ENCODE data around the gene NODAL.

NODAL gene

DNA sequence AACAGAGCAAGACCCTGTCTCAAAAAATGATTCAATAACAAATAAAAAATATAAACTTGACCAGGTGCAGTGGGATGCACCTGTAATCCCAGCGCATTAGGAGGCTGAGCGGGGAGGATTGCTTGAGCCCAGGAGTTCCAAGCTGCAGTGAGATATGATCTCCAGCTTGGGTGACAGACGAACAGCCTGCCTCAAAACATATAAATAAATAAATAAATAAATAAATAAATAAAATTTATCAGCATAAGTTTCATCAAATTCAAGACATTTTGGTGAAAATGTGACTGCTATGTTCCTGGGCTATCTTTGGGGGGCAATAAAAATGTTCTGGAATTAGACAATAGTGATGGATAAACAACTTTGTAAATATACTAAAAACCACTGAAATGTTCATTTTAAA is 42.3 kb downstream of the NODAL start:
- Mint-ChIP-seq H3K36me3 (ENCODE audit: low read depth) (no peaks in the 10 kb centered on the region), H3K9me3 (no peaks in the 10 kb centered on the region), H3K27ac (no peak overlapping the region), H3K4me3 (no peak overlapping the region), H3K27me3 (ENCODE audit: low read depth, poor library complexity) (peaks cover 19% of the 10 kb centered on the region), H3K4me1 (peaks cover 6% of the 10 kb centered on the region)
- TF ChIP-seq, protein P1, sequence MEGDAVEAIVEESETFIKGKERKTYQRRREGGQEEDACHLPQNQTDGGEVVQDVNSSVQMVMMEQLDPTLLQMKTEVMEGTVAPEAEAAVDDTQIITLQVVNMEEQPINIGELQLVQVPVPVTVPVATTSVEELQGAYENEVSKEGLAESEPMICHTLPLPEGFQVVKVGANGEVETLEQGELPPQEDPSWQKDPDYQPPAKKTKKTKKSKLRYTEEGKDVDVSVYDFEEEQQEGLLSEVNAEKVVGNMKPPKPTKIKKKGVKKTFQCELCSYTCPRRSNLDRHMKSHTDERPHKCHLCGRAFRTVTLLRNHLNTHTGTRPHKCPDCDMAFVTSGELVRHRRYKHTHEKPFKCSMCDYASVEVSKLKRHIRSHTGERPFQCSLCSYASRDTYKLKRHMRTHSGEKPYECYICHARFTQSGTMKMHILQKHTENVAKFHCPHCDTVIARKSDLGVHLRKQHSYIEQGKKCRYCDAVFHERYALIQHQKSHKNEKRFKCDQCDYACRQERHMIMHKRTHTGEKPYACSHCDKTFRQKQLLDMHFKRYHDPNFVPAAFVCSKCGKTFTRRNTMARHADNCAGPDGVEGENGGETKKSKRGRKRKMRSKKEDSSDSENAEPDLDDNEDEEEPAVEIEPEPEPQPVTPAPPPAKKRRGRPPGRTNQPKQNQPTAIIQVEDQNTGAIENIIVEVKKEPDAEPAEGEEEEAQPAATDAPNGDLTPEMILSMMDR (IDR thresholded peaks at IDR 0.05), result no peak
- DNase-seq, result no peak

DNA sequence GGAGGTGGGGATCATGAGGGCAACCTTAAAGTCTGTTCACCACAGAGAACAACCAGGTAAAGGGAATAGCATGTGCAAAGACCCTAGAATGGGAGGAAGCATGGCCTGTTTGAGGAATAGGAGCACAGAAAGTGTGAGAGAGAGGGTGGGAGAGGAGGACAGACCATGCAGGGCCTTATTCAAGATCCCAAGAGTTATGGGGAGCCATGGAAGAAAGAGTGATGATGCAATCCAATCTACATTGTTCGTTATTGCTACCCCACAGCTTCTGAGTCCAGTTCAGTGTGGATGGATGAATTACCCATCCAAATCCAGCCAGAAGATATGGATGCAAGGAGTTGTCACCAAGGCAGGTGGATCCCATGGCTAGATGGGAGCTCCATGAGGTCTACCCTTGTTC is 45.3 kb downstream of the NODAL start:
- DNase-seq, result no peak
- H3K36me3 Mint-ChIP-seq (ENCODE audit: low read depth), result no peaks in the 10 kb centered on the region
- H3K4me1 Mint-ChIP-seq, result peaks cover 7% of the 10 kb centered on the region
- no peak overlapping the region for H3K4me3 Mint-ChIP-seq
- no peak overlapping the region for H3K27ac Mint-ChIP-seq
- TF ChIP-seq, protein P1 (IDR thresholded peaks at IDR 0.05), result no peak
- no peaks in the 10 kb centered on the region for H3K9me3 Mint-ChIP-seq
- H3K27me3 Mint-ChIP-seq (ENCODE audit: low read depth, poor library complexity), result peaks cover 24% of the 10 kb centered on the region

DNA sequence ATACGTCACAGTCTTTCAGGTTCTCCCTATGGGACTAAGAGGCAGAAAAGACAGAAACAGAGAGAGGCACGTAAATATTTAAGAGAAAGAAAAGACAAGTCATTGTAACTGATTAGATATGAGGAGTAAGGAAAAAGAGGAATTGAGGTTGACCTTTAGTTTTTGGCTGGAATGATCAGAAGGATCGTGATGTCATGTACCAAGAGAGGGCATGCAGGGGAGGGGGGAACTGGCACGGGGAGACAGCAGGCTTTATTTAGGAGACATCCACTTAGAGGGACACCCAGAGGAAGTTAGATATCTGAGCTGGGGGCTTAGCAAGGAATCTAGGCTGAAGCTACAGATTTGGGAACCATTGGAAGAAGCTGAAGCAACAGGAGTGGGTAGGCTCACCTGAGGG is 49.8 kb downstream of the NODAL start:
- H3K27me3 Mint-ChIP-seq (ENCODE audit: low read depth, poor library complexity), result peaks cover 15% of the 10 kb centered on the region
- H3K9me3 Mint-ChIP-seq, result no peaks in the 10 kb centered on the region
- no peak overlapping the region for H3K27ac Mint-ChIP-seq
- peaks cover 7% of the 10 kb centered on the region for H3K4me1 Mint-ChIP-seq
- no peaks in the 10 kb centered on the region for H3K36me3 Mint-ChIP-seq (ENCODE audit: low read depth)
- no peak overlapping the region for H3K4me3 Mint-ChIP-seq
- DNase-seq, result no peak
- TF ChIP-seq, protein P1 (IDR thresholded peaks at IDR 0.05), result no peak

Measured in nephron progenitor cell (in vitro differentiated cells).